HepG2 (cell line): Measurements from ENCODE around the gene MRPL34.
A peak's percentile ranks its signal among the peaks of the same experiment; 100 is the strongest.

Experiments
- BRF2 ChIP-seq: sonication (generic); formaldehyde crosslinking; IDR thresholded peaks from 2 replicates; pipeline ENCODE4 v1.8.1; 2022; ENCODE audit warnings: mild to moderate bottlenecking, missing genetic modification reagents
- CEBPB ChIP-seq: IDR thresholded peaks from 2 replicates; pipeline ENCODE4 v1.6.1; 2011; ENCODE audit warnings: low read depth, low read length, improper control_type of control experiment, borderline replicate concordance
- CENPBD1 ChIP-seq: sonication (generic); formaldehyde crosslinking; IDR thresholded peaks from 2 replicates; pipeline ENCODE4 v1.8.0; 2022; ENCODE audit warnings: missing genetic modification reagents, low read depth, mild to moderate bottlenecking, borderline replicate concordance
- CREB1 ChIP-seq, 2 experiments: fragments of 450-650 bp in 1 of 2; IDR thresholded peaks; 2 replicates each; pipeline ENCODE4 v1.6.1; 2016 to 2017; ENCODE audit warnings: control low read depth in 1 of 2, mild to moderate bottlenecking in 1 of 2, missing compliant biosample characterization in 1 of 2, missing genetic modification characterization in 1 of 2
- ETS1 ChIP-seq: sonication (generic); formaldehyde crosslinking; IDR thresholded peaks from 2 replicates; pipeline ENCODE4 v1.4.0; 2020; ENCODE audit warnings: missing genetic modification reagents
- POLR2A ChIP-seq, 2 experiments: IDR thresholded peaks; 2 replicates each; pipeline ENCODE4 v1.6.1; 2011; ENCODE audit warnings: low read depth in 2 of 2, low read length in 2 of 2, mild to moderate bottlenecking in 1 of 2, moderate library complexity in 1 of 2; ENCODE audit not compliant: insufficient read depth in 1 of 2
- RBM22 ChIP-seq: fragments of 200-400 bp; formaldehyde crosslinking; optimal IDR thresholded peaks from 2 replicates; pipeline ENCODE3; 2017; ENCODE audit warnings: mild to moderate bottlenecking, low read length, moderate library complexity
- REST ChIP-seq, 2 experiments: IDR thresholded peaks; 2 replicates each; pipeline ENCODE4 v1.6.1; 2011 to 2012; ENCODE audit warnings: low read length in 2 of 2, borderline replicate concordance in 1 of 2, low read depth in 1 of 2, mild to moderate bottlenecking in 1 of 2, moderate library complexity in 1 of 2
- ZNF121 ChIP-seq: sonication (generic); formaldehyde crosslinking; IDR thresholded peaks from 2 replicates; pipeline ENCODE4 v1.5.0; 2020; ENCODE audit warnings: mild to moderate bottlenecking, missing genetic modification reagents
- ZNF329 ChIP-seq: sonication (generic); formaldehyde crosslinking; IDR thresholded peaks from 2 replicates; pipeline ENCODE4 v1.9.0; 2021; ENCODE audit warnings: low read depth, mild to moderate bottlenecking, missing genetic modification reagents
- ZNF589 ChIP-seq: sonication (generic); formaldehyde crosslinking; conservative IDR thresholded peaks from 2 replicates; pipeline ENCODE4 v1.8.0; 2022; ENCODE audit warnings: mild to moderate bottlenecking, moderate library complexity, missing genetic modification reagents
- ZNF816 ChIP-seq: sonication (generic); formaldehyde crosslinking; IDR thresholded peaks from 2 replicates; pipeline ENCODE4 v1.8.0; 2022; ENCODE audit warnings: missing genetic modification reagents, mild to moderate bottlenecking, borderline replicate concordance

GRCh38 chr19:17260842-17261325, 44.8 kb upstream of the MRPL34 start:
- no peak for TF ChIP-seq BRF2
- no peak for TF ChIP-seq ZNF329 (CRISPR knock-in tag)
- TF ChIP-seq CREB1 (IDR thresholded peaks at IDR 0.05): peak; percentile 20; the same call in 1 of the 2 replicates
- TF ChIP-seq CREB1 (CRISPR knock-in tag; IDR thresholded peaks at IDR 0.05): no peak
- TF ChIP-seq ZNF121 (CRISPR knock-in tag): no peak
- TF ChIP-seq POLR2A (IDR thresholded peaks at IDR 0.05; ENCODE audit: insufficient read depth in 1 of 2, low read depth in 2 of 2, low read length in 2 of 2): no peak
- no peak for TF ChIP-seq ETS1
- no peak for TF ChIP-seq ZNF816 (CRISPR knock-in tag)
- no peak for TF ChIP-seq CENPBD1 (CRISPR knock-in tag)
- TF ChIP-seq ZNF589: no peak
- TF ChIP-seq CEBPB: no peak
- TF ChIP-seq REST (IDR thresholded peaks at IDR 0.05; ENCODE audit: borderline replicate concordance in 1 of 2, low read depth in 1 of 2, low read length in 2 of 2): no peak
- TF ChIP-seq RBM22: no peak
